B cell (primary cell): ENCODE results near the gene AANAT. TPM values are rescaled to one million over a fixed set of nuclear protein-coding genes. Genes with fewer than 3 reads are reported as not detected.

ENCODE experiments used
- ATAC-seq: fragments of 200-7000 bp; cut with Tn5 transposase; one replicate; pipeline ENCODE4 v1.10.0; 2021; ENCODE audit warnings: low read depth, mild to moderate bottlenecking, moderate number of reproducible peaks, moderate library complexity
- CTCF ChIA-PET: fragments of 350-600 bp; sonication (Branson Sonifier 250); formaldehyde crosslinking; loops from one replicate; lab custom pipeline; 2021; ENCODE audit warnings: antibody characterized with exemption, inconsistent platforms; lab: Charles Lee
- POLR2A ChIA-PET: fragments of 350-600 bp; sonication (Branson Sonifier 250); formaldehyde crosslinking; loops from one replicate; lab custom pipeline; 2021; ENCODE audit warnings: antibody characterized with exemption; lab: Charles Lee
- DNase-seq: peaks from one replicate; pipeline ENCODE4 v3.0.0; 2013
- H2AFZ ChIP-seq: 2 replicates; pipeline ENCODE4 v1.6.1; 2012; ENCODE audit warnings: mild to moderate bottlenecking, low read depth, low read length; ENCODE audit not compliant: insufficient read depth, poor library complexity, severe bottlenecking
- H3K27ac ChIP-seq, 2 donors: 1 replicate in 1 of 2; 2 replicates in 1 of 2; pipeline ENCODE4 v1.5.1; 2012 to 2013; ENCODE audit warnings: low read length in 2 of 2, mild to moderate bottlenecking in 2 of 2, moderate library complexity in 1 of 2
- H3K27me3 ChIP-seq, 4 experiments: fragments of 200-600 bp in 1 of 4; sonication (generic) in 1 of 4; replicated peaks in 1 of 4; 1 replicate in 2 of 4; 2 replicates in 2 of 4; pipeline versions ENCODE4 v1.6.1 to v1.7.0; 2013 to 2016; ENCODE audit warnings: low read length in 3 of 4, mild to moderate bottlenecking in 2 of 4, mixed read lengths in 1 of 4, moderate library complexity in 1 of 4; ENCODE audit not compliant: insufficient read depth in 4 of 4, control insufficient read depth in 3 of 4; ENCODE audit errors: control extremely low read depth in 1 of 4
- H3K36me3 ChIP-seq, 2 experiments: replicated peaks in 1 of 2; 1 replicate in 1 of 2; 2 replicates in 1 of 2; pipeline versions ENCODE4 v1.6.1 to v1.7.1; 2013; ENCODE audit warnings: low read length in 1 of 2; ENCODE audit not compliant: insufficient read depth in 2 of 2, control insufficient read depth in 1 of 2; ENCODE audit errors: control extremely low read depth in 1 of 2, extremely low read depth in 1 of 2
- H3K4me1 ChIP-seq, 2 donors: fragments of 200-600 bp in 1 of 2; sonication (generic) in 1 of 2; 1 replicate in 1 of 2; 2 replicates in 1 of 2; pipeline versions ENCODE4 v1.5.1 to v1.6.1; 2013 to 2017; ENCODE audit warnings: low read length in 2 of 2; ENCODE audit not compliant: control insufficient read depth in 2 of 2, insufficient read depth in 2 of 2
- H3K4me2 ChIP-seq: replicated peaks from 2 replicates; pipeline ENCODE3; 2012; ENCODE audit warnings: mild to moderate bottlenecking, low read depth, low read length; ENCODE audit not compliant: poor library complexity, severe bottlenecking
- H3K4me3 ChIP-seq, 5 experiments: fragments of 200-600 bp in 1 of 5; sonication (generic) in 1 of 5; 1 replicate in 3 of 5; 2 replicates in 2 of 5; pipeline versions ENCODE4 v1.5.1 to v1.7.0; 2011 to 2016; ENCODE audit warnings: low read length in 4 of 5, mild to moderate bottlenecking in 4 of 5, low read depth in 2 of 5, control low read depth in 1 of 5, moderate library complexity in 1 of 5; ENCODE audit not compliant: insufficient read depth in 1 of 5; ENCODE audit errors: control extremely low read depth in 1 of 5, extremely low read depth in 1 of 5
- H3K79me2 ChIP-seq: fragments of 200-600 bp; sonication (generic); one replicate; pipeline ENCODE4 v1.6.0; 2016; ENCODE audit warnings: low read length; ENCODE audit not compliant: control insufficient read depth, insufficient read depth
- H3K9ac ChIP-seq: fragments of 200-600 bp; sonication (generic); 2 replicates; pipeline ENCODE4 v1.6.1; 2017; ENCODE audit warnings: mild to moderate bottlenecking, low read length, moderate library complexity
- H3K9me3 ChIP-seq, 3 donors: one replicate each; pipeline versions ENCODE4 v1.6.1 to v1.7.1; 2013; ENCODE audit warnings: low read length in 2 of 3; ENCODE audit not compliant: control insufficient read depth in 2 of 3, insufficient read depth in 1 of 3; ENCODE audit errors: control extremely low read depth in 1 of 3
- H4K20me1 ChIP-seq: 2 replicates; pipeline ENCODE4 v1.6.0; 2012; ENCODE audit warnings: mild to moderate bottlenecking, low read length; ENCODE audit not compliant: insufficient read depth, control insufficient read depth, poor library complexity, severe bottlenecking
- H3K27ac Mint-ChIP-seq: one replicate; pipeline ENCODE4 v1.8.0; 2021; ENCODE audit warnings: mixed read lengths
- H3K27me3 Mint-ChIP-seq: one replicate; pipeline ENCODE4 v1.8.0; 2021; ENCODE audit warnings: mixed read lengths
- H3K4me1 Mint-ChIP-seq: one replicate; pipeline ENCODE4 v1.8.0; 2021; ENCODE audit warnings: mixed read lengths
- H3K4me3 Mint-ChIP-seq: one replicate; pipeline ENCODE4 v1.8.0; 2021; ENCODE audit warnings: mixed read lengths
- H3K9me3 Mint-ChIP-seq: one replicate; pipeline ENCODE4 v1.8.0; 2022; ENCODE audit warnings: mixed read lengths; ENCODE audit not compliant: insufficient read depth
- CTCF ChIP-seq: fragments of 200-600 bp; IDR thresholded peaks from one replicate; pipeline ENCODE4 v1.8.0; 2022; ENCODE audit warnings: antibody characterized with exemption, mild to moderate bottlenecking
- EZH2 ChIP-seq: IDR thresholded peaks from 2 replicates; pipeline ENCODE4 v1.6.1; 2012; ENCODE audit warnings: borderline replicate concordance, low read depth, mild to moderate bottlenecking, moderate library complexity, low read length; ENCODE audit not compliant: insufficient read depth, poor library complexity, severe bottlenecking
- WGBS: methylation state at CpG from one replicate; pipeline ENCODE4 v1.1.5; 2013; ENCODE audit warnings: missing lambda C conversion rate; ENCODE audit not compliant: insufficient coverage; 5-methylcytosine and 5-hydroxymethylcytosine counted together
- intact Hi-C: fragments of 100-400 bp; cut with micrococcal nuclease; formaldehyde crosslinking; loops from one replicate; pipeline ENCODE4 v1.10.0; 2022
- polyA plus RNA-seq: library from polyadenylated mRNA; depleted of rRNA; stranded (reverse); fragments of >200 nt; gene quantifications from 2 replicates; pipeline ENCODE4 v1.2.3, GENCODE V29; 2012
- total RNA-seq, 2 donors: library from RNA; stranded (reverse); fragments of 120-200 nt in 1 of 2; gene quantifications; 1 replicate in 1 of 2; 2 replicates in 1 of 2; pipeline versions ENCODE4 v1.2.3 to v1.2.4, GENCODE V29; 2013 to 2022

AANAT gene
- total and polyA plus RNA-seq, 2 donors (not counting 1 experiment from before 2014, with no cell fraction given): 0.42 to 0.94 TPM

DNA sequence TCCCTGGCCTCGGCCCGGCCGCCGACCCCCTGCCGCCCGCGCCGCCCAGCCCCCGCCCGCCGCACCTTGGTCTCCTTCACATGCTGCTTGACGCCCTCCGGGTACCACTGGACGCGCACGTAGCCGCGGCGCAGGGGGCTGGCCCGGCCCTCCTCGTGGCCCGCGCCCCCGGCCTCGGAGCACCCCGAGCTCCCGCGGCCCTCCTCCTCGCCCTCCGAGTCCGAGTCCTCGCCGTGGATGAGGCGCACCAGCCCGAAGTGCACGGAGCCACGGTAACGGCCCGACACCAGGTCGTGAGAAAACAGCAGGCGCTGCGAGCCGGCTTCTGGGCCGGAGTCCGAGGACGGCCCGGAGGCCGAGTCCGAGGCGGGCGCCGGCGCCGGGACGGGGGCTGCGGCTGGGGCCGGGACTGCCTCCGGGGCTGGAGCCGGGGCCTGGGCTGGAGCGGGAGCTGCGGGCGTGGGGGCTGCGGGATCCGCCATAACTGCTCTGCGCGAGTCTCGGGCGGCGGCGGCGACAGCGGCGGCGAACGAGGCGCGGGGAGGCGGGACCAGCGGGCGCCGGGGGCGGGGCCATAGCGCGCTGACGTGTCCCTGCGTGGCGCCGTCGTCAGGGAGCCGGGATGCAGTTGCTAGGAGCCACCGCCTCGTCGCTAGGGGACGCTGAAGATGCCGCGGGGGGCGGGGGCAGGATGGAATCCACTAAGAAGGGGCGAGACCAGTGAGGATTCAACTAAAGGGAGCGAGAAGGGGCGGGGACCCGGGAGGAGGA lies 14.6 kb upstream of the AANAT start, which contains the start of gene UBE2O:
UBE2O (minus strand) TSS at position 493 of the 771 bp plus-strand sequence; CDS start at position 482, 11 bp downstream.
- Histone ChIP-seq H3K9ac (peak within 1 kb of the TSS; percentile 85), H3K9me3 (peaks cover 0 to 4% (median 0%) of the 10 kb centered on the region in 3 donors), H3K79me2 (peaks cover 45% of the 10 kb centered on the region), H3K36me3 (no peaks in the 10 kb centered on the region), H3K4me3 (peak within 1 kb of the TSS; percentile 46 to 91 (median 72)), H4K20me1 (peaks cover 46% of the 10 kb centered on the region), H3K4me1 (peaks cover 22 to 26% of the 10 kb centered on the region in 2 donors), H3K27ac (peak within 1 kb of the TSS; percentile 46 to 77), H2AFZ (peak within 1 kb of the TSS; percentile 89), H3K27me3 (no peaks in the 10 kb centered on the region), H3K4me2 (peak within 1 kb of the TSS; percentile 83)
- H3K27me3 Mint-ChIP-seq: no peaks in the 10 kb centered on the region
- ChIA-PET POLR2A (interaction anchor here (0.9 to 1.7 kb wide), 6 partner anchors 10 to 49 kb away, joined by 3 to 10 read pairs (median 4); partner anchors contain the start of gene RHBDF2), CTCF (interaction anchor here (0.6 to 9.0 kb wide), 13 partner anchors 9 to 67 kb away, joined by 3 to 265 read pairs (median 6); partner anchors contain the start of genes AANAT and SPHK1)
- no peak for TF ChIP-seq EZH2
- peak; percentile 62 for TF ChIP-seq CTCF
- peaks cover 37% of the 10 kb centered on the region for H3K4me1 Mint-ChIP-seq
- intact Hi-C loops: loop anchor here (1.0 to 5.0 kb wide), 4 partner anchors 26 to 274 kb away; partner anchors contain the start of genes JMJD6, METTL23 and RHBDF2
- peak; percentile 95 for DNase-seq
- peak within 1 kb of the TSS; percentile 88 for H3K4me3 Mint-ChIP-seq
- ATAC-seq: peak; percentile 93
- H3K9me3 Mint-ChIP-seq: no peaks in the 10 kb centered on the region
- WGBS: under 1% methylated on average over 98 of the region's 101 CpGs
- H3K27ac Mint-ChIP-seq: peak within 1 kb of the TSS; percentile 88
